Measurements from ENCODE around the gene ANO4. TPM values are rescaled to one million over a fixed set of nuclear protein-coding genes. Genes with fewer than 3 reads are reported as not detected.

Gene ANO4
- total RNA-seq, 1 donor from 2014 or later: 0.74 TPM

GRCh38 chr12:100993916-100994450 lies 199.4 kb downstream of the ANO4 start:
- Histone ChIP-seq H3K4me3 (no peak overlapping the region), H3K27me3 (no peaks in the 10 kb centered on the region), H3K27ac (no peak overlapping the region), H3K36me3 (no peaks in the 10 kb centered on the region), H3K9me3 (no peaks in the 10 kb centered on the region), H3K4me1 (no peaks in the 10 kb centered on the region)
- no peak for TF ChIP-seq CTCF (IDR thresholded peaks at IDR 0.05)
- no peak for TF ChIP-seq POLR2A (IDR thresholded peaks at IDR 0.05)
- no peak for TF ChIP-seq POLR2AphosphoS5 (IDR thresholded peaks at IDR 0.05; ENCODE audit: insufficient read depth in 1 of 2, low read depth in 1 of 2)
- intact Hi-C loops (cut with DNase I): no loop called here
- DNase-seq (ENCODE audit: extremely low spot score in 2 of 2): no peak

GRCh38 chr12:100995201-100995600 lies 200.6 kb downstream of the ANO4 start:
- Histone ChIP-seq H3K27me3 (no peaks in the 10 kb centered on the region), H3K36me3 (no peaks in the 10 kb centered on the region), H3K4me1 (no peaks in the 10 kb centered on the region), H3K27ac (no peak overlapping the region), H3K9me3 (no peaks in the 10 kb centered on the region), H3K4me3 (no peak overlapping the region)
- no peak for DNase-seq (ENCODE audit: extremely low spot score in 2 of 2)
- TF ChIP-seq POLR2AphosphoS5 (IDR thresholded peaks at IDR 0.05; ENCODE audit: insufficient read depth in 1 of 2, low read depth in 1 of 2) (no peak), POLR2A (IDR thresholded peaks at IDR 0.05) (no peak), CTCF (IDR thresholded peaks at IDR 0.05) (no peak)
- intact Hi-C loops (cut with DNase I): no loop called here

- H3K27ac ChIP-seq: no peak overlapping the region
- H3K9me3 ChIP-seq: no peaks in the 10 kb centered on the region
- DNase-seq (ENCODE audit: extremely low spot score in 2 of 2): no peak
- H3K36me3 ChIP-seq: no peaks in the 10 kb centered on the region
- intact Hi-C loops (cut with DNase I): no loop called here
- H3K4me1 ChIP-seq: no peaks in the 10 kb centered on the region
- no peaks in the 10 kb centered on the region for H3K27me3 ChIP-seq
- no peak overlapping the region for H3K4me3 ChIP-seq
- TF ChIP-seq CTCF (IDR thresholded peaks at IDR 0.05) (no peak), POLR2AphosphoS5 (IDR thresholded peaks at IDR 0.05; ENCODE audit: insufficient read depth in 1 of 2, low read depth in 1 of 2) (no peak), POLR2A (IDR thresholded peaks at IDR 0.05) (no peak)
Measured at GRCh38 chr12:100995771-100996170, 201.2 kb downstream of the ANO4 start.

- Histone ChIP-seq H3K36me3 (no peaks in the 10 kb centered on the region), H3K4me1 (no peaks in the 10 kb centered on the region), H3K4me3 (no peak overlapping the region), H3K9me3 (no peaks in the 10 kb centered on the region), H3K27me3 (no peaks in the 10 kb centered on the region), H3K27ac (no peak overlapping the region)
- no peak for DNase-seq (ENCODE audit: extremely low spot score in 2 of 2)
- no peak for TF ChIP-seq POLR2A (IDR thresholded peaks at IDR 0.05)
- no peak for TF ChIP-seq CTCF (IDR thresholded peaks at IDR 0.05)
- TF ChIP-seq POLR2AphosphoS5 (IDR thresholded peaks at IDR 0.05; ENCODE audit: insufficient read depth in 1 of 2, low read depth in 1 of 2): no peak
- intact Hi-C loops (cut with DNase I): no loop called here
Measured at GRCh38 chr12:101001669-101002068, 207.1 kb downstream of the ANO4 start.

GRCh38 chr12:101002696-101003419 lies 208.3 kb downstream of the ANO4 start:
- Histone ChIP-seq H3K4me3 (no peak overlapping the region), H3K27ac (no peak overlapping the region), H3K27me3 (no peaks in the 10 kb centered on the region), H3K4me1 (no peaks in the 10 kb centered on the region), H3K9me3 (no peaks in the 10 kb centered on the region), H3K36me3 (no peaks in the 10 kb centered on the region)
- TF ChIP-seq POLR2AphosphoS5 (IDR thresholded peaks at IDR 0.05; ENCODE audit: insufficient read depth in 1 of 2, low read depth in 1 of 2) (no peak), POLR2A (IDR thresholded peaks at IDR 0.05) (no peak), CTCF (IDR thresholded peaks at IDR 0.05) (no peak)
- no peak for DNase-seq (ENCODE audit: extremely low spot score in 2 of 2)
- intact Hi-C loops (cut with DNase I): no loop called here
